ENCODE measurements around the gene GOPC. TPM values are rescaled to one million over a fixed set of nuclear protein-coding genes. Genes with fewer than 3 reads are reported as not detected.
A peak's percentile ranks its signal among the peaks of the same experiment; 100 is the strongest.

GOPC gene
- total RNA-seq, 4 donors from 2014 or later = 20.5 to 34.1 (median 24.2) TPM

DNA sequence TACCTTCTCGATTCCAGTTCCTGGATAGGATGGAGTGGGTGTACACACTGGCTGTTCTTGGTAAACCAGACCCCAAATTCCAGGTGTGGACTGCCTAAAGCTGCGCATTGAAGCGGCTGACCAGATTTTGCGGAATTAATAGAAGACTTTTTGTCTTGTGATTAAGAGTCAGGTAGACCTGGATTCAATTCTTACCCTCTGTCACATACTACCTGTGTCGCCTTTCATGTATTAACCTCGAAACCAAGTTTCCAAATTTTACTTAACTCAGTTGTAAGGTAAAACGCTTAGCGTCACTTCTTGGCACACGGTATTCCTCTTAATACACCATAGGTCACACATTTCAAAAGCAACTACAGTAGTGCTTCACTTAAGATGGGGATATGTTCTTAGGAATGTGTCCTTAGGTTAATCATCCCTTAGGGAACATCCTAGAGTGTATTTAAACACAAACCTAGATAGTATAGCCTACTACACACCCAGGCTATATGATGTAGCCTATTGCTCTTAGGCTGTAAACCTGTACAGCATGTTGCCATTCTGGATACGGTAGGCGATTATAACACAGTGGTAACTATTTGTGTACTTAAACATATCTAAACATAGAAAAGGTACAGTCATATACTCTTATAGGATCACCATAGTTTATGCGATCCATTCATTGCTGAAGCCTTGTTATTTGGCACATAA, 733 bp upstream of the GOPC start:
- TF ChIP-seq POLR2A (IDR thresholded peaks at IDR 0.05) = no peak
- no peak for TF ChIP-seq EP300 (IDR thresholded peaks at IDR 0.05)
- TF ChIP-seq, protein P1, sequence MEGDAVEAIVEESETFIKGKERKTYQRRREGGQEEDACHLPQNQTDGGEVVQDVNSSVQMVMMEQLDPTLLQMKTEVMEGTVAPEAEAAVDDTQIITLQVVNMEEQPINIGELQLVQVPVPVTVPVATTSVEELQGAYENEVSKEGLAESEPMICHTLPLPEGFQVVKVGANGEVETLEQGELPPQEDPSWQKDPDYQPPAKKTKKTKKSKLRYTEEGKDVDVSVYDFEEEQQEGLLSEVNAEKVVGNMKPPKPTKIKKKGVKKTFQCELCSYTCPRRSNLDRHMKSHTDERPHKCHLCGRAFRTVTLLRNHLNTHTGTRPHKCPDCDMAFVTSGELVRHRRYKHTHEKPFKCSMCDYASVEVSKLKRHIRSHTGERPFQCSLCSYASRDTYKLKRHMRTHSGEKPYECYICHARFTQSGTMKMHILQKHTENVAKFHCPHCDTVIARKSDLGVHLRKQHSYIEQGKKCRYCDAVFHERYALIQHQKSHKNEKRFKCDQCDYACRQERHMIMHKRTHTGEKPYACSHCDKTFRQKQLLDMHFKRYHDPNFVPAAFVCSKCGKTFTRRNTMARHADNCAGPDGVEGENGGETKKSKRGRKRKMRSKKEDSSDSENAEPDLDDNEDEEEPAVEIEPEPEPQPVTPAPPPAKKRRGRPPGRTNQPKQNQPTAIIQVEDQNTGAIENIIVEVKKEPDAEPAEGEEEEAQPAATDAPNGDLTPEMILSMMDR (IDR thresholded peaks at IDR 0.05) = no peak
- TF ChIP-seq POLR2AphosphoS5 (IDR thresholded peaks at IDR 0.05) = no peak
- WGBS, 2 donors (ENCODE audit: low coverage in 1 of 2) = 47 to 61% methylated on average over 8 to 12 of the region's 12 CpGs
- peak overlapping the region; percentile 85 to 94 (median 90) for H3K27ac ChIP-seq
- no peak for ATAC-seq
- H3K4me3 ChIP-seq = peak overlapping the region; percentile 92 to 95
- H3K27me3 ChIP-seq = no peaks in the 10 kb centered on the region
- H3K9me3 ChIP-seq = no peaks in the 10 kb centered on the region
- peaks cover 6 to 33% (median 7%) of the 10 kb centered on the region in 3 donors for H3K4me1 ChIP-seq
- peaks cover 0 to 4% of the 10 kb centered on the region in 2 donors for H3K36me3 ChIP-seq

DNA sequence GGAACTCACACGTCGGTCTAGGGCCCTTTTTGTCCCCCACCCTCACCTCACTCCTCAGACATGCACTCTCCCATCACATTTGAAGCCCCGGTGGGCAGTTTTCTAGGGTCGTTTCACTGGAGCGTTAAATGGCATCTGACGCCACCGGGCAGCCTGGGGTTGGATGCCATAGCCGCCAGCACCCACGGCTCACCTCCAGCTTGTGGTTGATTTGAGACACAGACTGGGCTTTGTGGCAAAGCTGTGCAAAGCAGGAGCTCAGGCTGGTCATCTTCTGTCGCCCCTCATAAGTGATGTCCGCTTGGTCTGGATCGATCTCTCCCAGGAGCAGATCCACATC, 530 bp downstream of the GOPC start:
- ATAC-seq = no peak
- Histone ChIP-seq H3K36me3 (peaks cover 0 to 11% of the 10 kb centered on the region in 2 donors), H3K4me1 (peaks cover 6 to 33% (median 7%) of the 10 kb centered on the region in 3 donors), H3K9me3 (no peaks in the 10 kb centered on the region), H3K27ac (peak overlapping the region; percentile 41 to 94 (median 90)), H3K27me3 (no peaks in the 10 kb centered on the region), H3K4me3 (peak overlapping the region; percentile 92 to 95)
- WGBS, 2 donors (ENCODE audit: low coverage in 1 of 2) = 0% methylated on average over 1 to 8 of the region's 12 CpGs
- no peak for TF ChIP-seq EP300 (IDR thresholded peaks at IDR 0.05)
- TF ChIP-seq POLR2A (IDR thresholded peaks at IDR 0.05) = no peak
- TF ChIP-seq POLR2AphosphoS5 (IDR thresholded peaks at IDR 0.05) = no peak
- TF ChIP-seq, protein P1 (IDR thresholded peaks at IDR 0.05) = no peak

DNA sequence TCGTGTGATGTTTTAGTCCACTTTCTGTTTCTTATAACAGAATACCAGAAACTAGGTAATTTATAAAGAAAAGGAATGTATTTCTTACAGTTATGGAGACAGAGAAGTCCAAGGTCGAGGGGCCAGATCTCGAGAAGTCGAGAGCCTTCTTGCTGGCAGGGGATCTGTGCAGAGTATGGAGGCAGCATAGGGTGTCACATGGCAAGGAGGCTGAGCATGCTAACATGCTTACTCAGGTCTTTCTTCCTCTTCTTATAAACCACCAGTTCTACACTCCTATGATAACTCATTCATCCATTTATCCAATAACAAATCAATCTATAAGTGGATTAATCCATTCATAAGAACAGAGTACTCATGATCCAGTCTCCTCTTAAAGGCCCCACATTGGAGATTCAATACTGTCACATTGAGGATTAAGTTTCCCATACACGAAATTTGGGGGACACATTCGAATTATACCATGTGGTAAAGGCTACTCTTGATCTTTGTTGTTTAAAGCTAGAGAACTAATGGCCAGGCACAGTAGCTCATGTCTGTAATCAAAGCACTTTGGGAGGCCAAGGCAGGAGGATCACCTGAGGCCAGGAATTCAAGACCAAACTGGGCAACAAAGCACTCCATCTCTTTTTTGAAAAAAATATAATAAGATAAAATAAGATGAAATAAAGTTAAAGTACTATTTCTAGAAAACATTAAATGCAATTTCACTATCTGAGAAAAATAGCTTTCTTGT, 2.1 kb downstream of the GOPC start:
- Histone ChIP-seq H3K9me3 (no peaks in the 10 kb centered on the region), H3K4me1 (peaks cover 6 to 33% (median 7%) of the 10 kb centered on the region in 3 donors), H3K27ac (no peak overlapping the region), H3K4me3 (peak overlapping the region in 1 of 2 donors; percentile 95), H3K27me3 (no peaks in the 10 kb centered on the region), H3K36me3 (peaks cover 0 to 11% of the 10 kb centered on the region in 2 donors)
- no peak for ATAC-seq
- 65 to 75% methylated on average over 6 of the region's 6 CpGs for WGBS, 2 donors (ENCODE audit: low coverage in 1 of 2)
- TF ChIP-seq POLR2AphosphoS5 (IDR thresholded peaks at IDR 0.05) (no peak), POLR2A (IDR thresholded peaks at IDR 0.05) (no peak), EP300 (IDR thresholded peaks at IDR 0.05) (no peak)
- TF ChIP-seq, protein P1 (IDR thresholded peaks at IDR 0.05) = no peak

DNA sequence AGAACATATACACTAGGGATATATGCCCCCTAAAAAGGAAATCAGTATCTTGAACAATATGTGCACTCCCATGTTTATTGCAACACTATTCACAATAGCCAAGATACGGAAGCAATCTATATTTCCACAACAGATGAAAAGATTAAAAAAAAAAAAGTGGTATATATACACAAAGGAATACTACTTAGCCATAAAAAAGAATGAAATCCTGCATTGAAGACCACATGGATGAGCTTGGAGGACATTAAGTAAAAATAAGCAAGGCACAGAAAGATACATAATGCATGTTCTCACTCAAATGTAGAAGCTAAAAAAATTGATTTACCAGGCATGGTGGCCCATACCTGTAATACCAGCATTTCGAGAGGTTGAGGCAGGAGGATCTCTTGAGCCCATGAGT, 4.6 kb downstream of the GOPC start:
- TF ChIP-seq, protein P1 (IDR thresholded peaks at IDR 0.05) = no peak
- no peak for TF ChIP-seq POLR2A (IDR thresholded peaks at IDR 0.05)
- TF ChIP-seq EP300 (IDR thresholded peaks at IDR 0.05) = no peak
- TF ChIP-seq POLR2AphosphoS5 (IDR thresholded peaks at IDR 0.05) = no peak
- 88 to 100% methylated on average over 2 of the region's 2 CpGs for WGBS, 2 donors (ENCODE audit: low coverage in 1 of 2)
- Histone ChIP-seq H3K4me3 (no peak overlapping the region), H3K27me3 (no peaks in the 10 kb centered on the region), H3K36me3 (peaks cover 0 to 11% of the 10 kb centered on the region in 2 donors), H3K9me3 (no peaks in the 10 kb centered on the region), H3K27ac (no peak overlapping the region), H3K4me1 (peaks cover 3 to 33% (median 7%) of the 10 kb centered on the region in 3 donors)
- no peak for ATAC-seq

Data from gastroesophageal sphincter (tissue), 4 donors.